Suppressor macrophage treated with lipopolysaccharide for 4 hours (primary cell): Measurements from ENCODE around the gene SYDE2.
"Not testable (repeated sequence)": the region's sequence is repeated elsewhere in the genome, so short reads cannot be mapped to it uniquely, and the experiment has no call there.

Experiments
- DNase-seq: peaks from one replicate; pipeline ENCODE4 v3.0.0-alpha.2; 2020

SYDE2 gene

DNA sequence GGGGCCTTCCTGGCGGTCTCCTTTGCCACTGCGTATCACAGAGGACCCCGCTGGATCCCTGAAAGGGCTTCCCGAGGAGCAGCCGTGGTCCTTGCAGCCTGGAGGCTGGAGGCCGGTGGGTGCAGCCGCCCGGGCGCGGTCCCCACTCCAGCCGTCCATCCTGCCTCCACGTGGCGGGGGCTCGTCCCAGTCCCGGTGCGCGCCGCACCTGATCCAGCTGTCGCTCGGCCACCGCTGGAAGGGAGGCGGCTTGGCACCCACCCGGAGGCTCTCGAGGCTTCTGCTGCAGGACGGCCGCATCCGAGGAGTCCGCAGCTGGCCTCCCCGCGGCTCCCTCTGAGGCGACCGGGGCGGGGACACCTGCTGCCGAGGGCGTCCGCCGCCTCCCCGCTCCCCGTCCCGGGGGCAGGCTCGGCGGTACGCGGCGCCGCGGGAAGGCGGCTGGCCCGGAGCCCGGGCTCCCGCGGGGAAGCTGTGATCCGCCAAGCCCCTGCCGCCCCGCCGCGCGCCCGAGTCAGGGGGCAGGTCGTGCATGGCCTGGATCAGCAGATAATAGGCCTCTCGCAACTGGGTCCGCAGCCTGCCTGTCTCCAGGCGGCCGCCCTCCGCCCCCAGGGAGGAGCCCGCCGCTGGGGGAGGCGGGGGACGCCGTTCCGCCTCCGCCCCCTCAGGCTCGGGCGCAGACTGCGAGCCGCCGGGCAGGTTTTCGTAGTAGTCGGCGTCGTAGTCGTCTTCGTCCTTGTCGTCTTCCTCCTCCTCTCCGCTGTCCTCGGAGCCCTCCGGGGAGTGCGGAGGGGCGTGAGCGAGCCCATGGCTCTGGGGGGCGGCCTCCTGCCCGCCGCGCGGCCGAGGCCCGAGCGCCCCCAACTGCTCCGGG is at the start of gene SYDE2:
Gene SYDE2 (minus strand): TSS at position 554 of the 877 bp plus-strand sequence. CDS start 20 bp downstream, at position 534.
- DNase-seq = peak; percentile 42

GRCh38 chr1:85249042-85249441 is 48.2 kb upstream of the SYDE2 start:
- not testable (repeated sequence) for DNase-seq

DNA sequence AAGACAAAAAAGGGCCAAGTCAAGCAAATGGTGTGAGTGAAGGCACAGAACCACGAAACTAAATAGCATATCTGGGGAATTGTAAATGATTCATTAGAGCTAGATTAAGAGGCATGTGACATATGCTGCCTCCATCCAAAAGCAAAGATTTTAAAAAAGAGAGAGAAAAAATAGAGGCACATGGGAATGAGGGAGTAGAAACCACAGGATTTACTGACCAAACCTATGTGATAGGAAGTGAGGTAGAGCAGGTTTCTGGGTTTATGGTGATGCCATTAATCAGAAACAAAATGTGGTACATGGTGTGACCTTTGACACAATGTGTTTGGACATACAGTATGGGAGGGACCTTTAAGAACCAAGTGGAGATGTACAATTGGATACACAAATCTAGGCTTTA is 45.1 kb upstream of the SYDE2 start:
- no peak for DNase-seq

DNA sequence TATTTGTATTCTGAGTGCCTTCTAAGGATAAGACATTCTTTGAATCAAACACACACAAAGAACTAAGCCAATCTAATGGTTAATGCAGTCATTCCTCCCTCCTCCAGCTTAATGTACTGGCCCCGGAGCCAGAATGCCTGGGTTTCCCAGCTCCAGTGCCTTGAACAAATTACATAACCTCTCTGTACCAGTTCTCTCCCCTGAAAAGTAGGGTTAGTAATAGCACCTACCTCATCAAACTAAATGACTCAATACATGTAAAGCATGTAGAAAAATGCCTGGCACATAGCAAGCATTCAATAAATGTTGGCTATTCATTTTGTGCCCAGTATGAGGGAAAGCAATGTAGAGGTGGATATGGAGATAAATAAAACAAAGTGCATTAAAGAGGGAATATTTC is 44.6 kb upstream of the SYDE2 start:
- no peak for DNase-seq

- no peak for DNase-seq
Measured at GRCh38 chr1:85244271-85245061, 43.6 kb upstream of the SYDE2 start.

DNA sequence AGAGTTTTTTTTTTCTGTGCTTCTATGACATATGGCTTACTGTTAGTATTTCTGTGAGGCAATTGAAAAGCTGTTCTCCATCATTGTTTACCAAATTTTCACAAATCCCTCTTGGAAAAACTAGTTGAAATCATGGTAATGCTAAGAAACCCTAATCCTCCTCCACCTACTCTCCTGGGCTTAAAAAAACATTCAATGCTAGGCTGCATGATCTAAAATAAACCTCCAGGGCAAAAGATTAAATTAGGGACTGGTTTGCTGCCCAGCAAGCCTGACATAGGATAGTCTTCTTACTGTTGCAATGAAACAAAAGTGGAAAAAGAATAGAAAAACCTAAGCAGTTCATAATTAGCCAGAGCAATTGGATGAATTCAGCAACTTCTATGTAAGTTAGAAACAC is 42.6 kb upstream of the SYDE2 start:
- no peak for DNase-seq

DNA sequence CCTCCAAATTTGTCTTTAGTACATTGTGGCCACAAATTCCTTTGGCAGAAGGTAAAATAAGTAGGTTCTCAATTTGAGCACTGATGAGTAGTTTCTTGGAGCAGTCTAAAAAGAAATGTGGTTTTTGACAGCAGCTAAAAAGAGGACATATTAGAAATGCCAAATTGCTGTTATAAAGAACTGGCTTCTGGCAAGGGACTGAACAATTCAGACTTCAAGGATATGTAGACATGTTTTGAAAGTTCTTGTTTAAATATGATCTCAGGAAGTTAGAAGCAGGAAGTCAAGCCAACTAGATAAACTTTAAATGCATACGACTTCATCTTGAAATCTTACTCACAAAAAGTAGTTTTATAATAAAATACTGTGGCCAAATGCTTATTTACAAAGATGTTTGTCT is 39.8 kb upstream of the SYDE2 start:
- DNase-seq = no peak

DNA sequence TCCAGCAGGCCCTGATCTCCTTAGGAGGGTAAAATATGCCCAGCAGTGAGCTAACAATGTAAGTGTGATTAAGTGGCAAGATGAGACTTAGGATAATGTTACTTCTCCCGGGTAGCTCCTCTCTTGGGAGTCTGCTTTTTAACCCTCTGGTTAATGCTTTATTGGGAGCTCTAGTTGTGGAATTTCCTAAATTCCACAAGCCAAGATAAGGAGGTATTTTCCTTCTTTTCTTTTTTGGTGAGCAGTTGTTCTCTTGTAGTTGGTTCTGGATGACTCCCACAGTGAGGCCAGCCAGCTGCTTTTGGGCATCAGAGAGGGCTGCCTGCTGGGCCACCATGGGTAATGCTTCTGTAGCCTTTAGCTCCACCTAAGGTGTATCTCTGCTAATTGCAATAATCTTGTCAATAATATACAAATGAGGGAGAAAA is 39.4 kb upstream of the SYDE2 start:
- no peak for DNase-seq

DNA sequence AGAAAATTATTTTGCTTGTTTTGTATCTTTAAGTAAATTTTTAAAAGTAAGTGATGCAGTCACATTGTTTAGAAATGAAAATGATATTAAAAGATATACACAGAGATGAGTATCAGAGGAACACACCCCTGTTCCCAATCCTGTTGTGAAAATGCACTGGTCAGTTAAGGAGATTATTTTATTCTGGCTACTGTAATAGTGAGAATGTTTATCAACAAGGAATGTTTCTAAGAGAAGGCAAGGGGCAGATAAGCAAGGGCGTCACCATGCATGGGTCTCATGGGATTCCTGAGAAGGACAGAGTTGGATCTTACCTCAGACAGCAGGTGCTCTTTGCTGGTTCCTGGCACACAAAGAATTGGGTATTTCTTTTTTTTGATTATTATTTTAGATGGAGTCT is 36.8 kb upstream of the SYDE2 start:
- DNase-seq = no peak

DNA sequence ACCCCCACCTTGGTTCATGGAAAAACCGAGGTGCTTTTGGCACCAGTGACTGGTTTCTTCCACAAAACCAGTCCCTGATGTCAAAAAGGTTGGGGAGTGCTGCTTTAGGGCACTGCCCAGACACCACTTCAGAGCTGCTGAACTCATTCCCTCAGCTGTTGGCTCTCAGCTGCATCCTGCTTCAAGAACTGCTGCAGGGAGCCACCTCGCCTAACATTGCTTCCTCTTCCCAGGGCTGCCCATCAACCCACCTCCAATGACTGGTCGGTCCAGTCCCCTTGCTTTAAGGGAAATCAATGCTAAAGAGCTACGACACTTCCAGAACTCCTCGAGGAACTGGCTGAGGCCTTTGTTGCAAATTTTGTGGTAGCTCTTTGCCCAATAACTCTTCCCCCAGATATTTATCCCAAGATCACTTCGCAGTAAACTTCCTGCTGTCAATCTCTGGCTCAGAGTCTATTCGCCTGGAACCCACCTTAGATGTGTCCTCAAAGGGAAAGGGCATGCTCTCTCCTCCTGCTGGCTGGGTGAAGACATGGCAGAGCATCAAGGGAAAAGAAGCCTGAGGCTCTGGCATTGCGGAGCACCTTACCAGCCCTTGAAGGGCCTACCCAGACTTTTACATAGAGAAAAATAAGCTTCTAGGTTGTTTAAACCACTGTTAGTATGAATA is 29.6 kb upstream of the SYDE2 start:
- DNase-seq = no peak

- no peak for DNase-seq
Measured at GRCh38 chr1:85229574-85230097, 28.8 kb upstream of the SYDE2 start.

DNA sequence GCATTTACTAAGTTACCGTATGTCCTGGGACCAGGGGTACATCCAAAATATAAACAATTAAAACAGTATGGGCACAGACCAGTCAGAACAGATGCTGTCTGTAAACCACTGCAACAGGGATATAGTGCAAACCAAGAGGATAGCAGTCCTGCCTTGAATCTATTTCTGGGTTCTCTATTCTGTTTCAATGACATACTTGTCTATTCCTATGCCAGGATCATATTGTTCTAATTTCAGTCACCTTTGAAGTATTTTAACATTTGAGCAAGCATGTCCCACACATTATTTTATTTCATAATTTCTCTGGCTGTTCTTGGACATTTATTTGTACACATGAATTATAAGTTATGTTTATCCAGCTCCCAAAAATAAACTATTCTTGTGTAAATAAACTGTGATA is 28.2 kb upstream of the SYDE2 start:
- no peak for DNase-seq

- DNase-seq = no peak
Measured at GRCh38 chr1:85225624-85226380, 25.0 kb upstream of the SYDE2 start.

DNA sequence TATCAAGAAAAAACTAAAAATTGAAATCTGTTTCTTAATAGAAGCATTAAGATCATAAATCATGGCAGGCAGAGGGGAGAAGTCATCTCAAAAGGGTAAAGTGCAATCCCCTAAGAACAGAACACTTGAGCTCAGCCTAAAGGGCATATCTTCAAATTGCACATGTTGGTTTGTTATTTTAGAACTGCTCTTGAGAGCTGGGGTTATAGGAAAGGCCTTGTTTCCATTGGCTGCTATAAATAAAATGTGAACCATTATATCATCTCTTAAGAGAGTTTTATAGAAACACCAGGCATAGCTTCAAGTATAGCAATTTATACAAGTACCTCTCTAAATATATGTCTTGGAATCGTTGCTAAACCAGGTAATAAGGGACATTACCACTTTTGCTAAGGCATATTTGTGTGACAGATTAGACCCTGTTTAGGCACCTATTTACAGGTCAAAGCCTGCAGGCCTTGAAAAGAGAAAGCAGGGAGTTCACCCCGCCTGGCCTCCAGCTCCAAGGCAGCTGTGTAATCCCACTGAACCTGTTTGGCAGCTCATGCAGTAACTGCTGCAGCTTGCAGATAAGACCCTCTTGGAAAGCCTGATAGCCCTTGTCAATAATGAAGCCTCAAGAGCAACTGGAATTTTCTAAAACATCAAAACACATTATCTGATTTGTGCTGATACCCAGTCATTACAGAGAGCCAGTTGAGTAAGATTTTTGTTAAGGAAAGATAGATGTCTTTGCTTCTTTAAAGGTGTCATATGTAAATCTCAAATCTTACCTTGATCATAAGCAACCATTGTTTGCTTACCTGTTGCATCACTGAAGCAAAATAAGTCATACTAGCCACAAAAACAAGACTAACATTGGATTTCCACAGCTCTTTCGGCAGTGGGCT is 24.2 kb upstream of the SYDE2 start:
- no peak for DNase-seq

GRCh38 chr1:85224295-85224694 is 23.5 kb upstream of the SYDE2 start:
- no peak for DNase-seq

DNA sequence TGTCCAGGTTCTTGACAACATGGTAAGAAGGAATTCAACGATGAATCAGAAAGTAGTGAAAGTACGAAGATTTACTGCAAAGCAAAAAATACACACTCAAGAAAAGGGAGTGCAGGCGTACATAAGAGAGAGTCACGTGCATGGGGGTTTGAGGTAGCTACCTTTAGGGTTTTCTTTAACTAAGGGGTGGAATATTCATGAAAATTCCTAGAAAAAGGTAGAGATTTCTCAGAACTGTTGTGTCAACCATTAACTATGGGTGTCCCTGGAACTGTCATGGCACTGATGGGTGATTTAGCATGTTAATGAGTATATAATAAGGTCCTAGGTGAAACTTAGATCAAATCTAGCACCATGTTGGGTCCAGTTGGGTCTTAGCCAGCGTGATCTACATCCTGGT is 22.5 kb upstream of the SYDE2 start:
- DNase-seq = no peak

DNA sequence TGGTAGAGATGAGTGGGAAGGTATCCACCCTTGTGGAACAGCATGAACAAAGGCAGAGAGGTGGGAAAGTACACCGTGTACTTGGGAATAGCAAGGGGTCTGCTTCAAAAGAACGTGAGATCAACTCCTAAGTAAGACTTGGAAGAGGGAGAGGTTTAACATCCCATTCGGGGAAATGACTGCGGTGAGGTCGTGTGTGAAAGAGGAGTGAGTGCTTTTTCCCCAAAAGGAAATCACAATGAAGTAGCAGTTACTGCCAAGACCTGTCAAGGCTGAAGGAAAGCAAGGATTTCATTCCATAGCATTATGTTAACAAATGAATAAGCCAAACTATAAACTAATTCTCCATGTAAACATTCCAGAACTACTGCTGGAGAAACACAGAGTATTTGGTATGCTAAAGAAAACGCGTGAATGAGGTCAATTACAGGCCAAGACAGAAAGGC is 20.0 kb upstream of the SYDE2 start:
- DNase-seq = no peak

DNA sequence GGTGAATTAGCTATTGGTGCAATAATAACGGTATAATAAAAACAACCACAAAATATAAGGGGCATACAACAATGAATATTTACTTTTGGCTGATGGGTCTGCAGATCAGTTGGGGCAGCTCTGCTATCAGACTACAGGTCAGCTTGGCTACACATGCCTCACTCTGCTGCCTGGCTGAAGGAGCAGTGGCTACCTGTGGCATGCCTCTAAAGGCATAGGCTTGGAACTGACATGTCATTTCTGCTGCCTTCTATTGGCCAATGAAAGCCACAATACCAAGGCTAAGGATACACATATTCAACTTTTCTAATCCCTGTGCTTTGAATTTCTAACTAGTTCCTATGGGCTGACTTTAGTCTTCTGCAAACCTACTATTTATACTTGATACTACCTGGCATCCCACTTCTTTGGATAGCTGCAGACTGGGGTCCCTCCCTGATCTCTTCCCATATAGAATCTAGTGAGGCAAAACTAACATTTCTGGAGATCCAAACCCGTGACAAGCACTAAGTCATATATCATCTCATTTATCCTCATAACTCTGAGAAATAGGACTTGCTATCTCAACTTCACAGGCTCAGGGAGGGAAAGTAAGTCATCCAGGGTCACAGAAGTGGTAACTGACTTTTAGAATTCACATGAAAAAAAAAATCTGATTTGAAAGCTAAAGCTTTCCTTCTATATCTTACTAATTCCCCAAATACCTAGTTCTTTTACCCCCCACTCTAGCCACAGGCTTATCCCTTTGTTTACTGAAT is 19.2 kb upstream of the SYDE2 start:
- no peak for DNase-seq

DNA sequence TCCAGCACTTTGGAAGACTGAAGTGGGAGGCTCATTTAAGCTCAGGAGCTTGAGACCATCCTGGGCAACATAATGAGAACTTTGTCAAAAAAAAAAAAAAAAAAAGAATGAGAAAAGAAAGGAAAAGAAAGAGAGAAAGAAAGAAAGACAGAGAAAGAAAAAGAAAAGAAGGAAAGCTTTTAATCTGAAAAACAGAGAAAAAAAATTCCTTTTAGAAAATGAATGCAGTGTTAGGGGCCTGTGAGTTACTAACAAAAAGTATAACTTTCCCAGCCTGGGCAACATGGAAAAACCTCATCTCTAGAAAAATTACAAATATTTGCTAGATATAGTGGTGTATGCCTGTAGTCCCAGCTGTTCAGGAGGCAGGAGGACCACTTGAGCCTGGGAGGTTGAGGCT is 15.9 kb upstream of the SYDE2 start:
- DNase-seq = no peak

- DNase-seq = no peak
Measured at GRCh38 chr1:85214654-85215053, 13.8 kb upstream of the SYDE2 start.

DNA sequence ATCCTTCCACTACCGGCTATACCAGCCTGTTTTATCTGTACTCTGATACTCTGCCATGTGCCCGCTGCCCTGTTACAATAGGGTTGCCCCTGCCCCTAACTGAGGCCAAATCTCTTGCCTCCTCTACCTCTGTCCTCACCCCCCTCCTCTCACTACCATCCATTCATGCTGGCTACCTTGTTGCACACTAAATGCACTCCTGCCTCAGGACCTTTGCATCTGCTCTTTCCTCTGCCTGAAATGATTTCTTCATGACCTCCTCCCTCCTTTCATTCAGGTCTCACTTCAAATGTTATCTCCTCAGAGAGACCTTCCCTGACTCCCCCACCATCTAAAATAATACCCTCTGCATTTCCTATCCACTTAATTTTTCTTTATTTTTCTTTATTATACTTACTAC is 7.7 kb upstream of the SYDE2 start:
- no peak for DNase-seq
